Panc1 (cell line): ENCODE data around the gene PHC3.

Source experiments
- CTCF ChIP-seq: fragments of 450-650 bp; IDR thresholded peaks from 2 replicates; pipeline ENCODE4 v1.5.1; 2017; ENCODE audit warnings: mild to moderate bottlenecking
- POLR2AphosphoS5 ChIP-seq: IDR thresholded peaks from 2 replicates; pipeline ENCODE4 v1.6.1; 2012; ENCODE audit warnings: mild to moderate bottlenecking, low read depth, low read length, moderate library complexity
- REST ChIP-seq, 2 experiments: IDR thresholded peaks; 2 replicates each; pipeline ENCODE4 v1.6.1; 2011 to 2012; ENCODE audit warnings: low read depth in 2 of 2, control low read depth in 1 of 2, low read length in 1 of 2, mild to moderate bottlenecking in 1 of 2, moderate library complexity in 1 of 2; ENCODE audit not compliant: insufficient read depth in 1 of 2

- TF ChIP-seq CTCF (no peak), POLR2AphosphoS5 (no peak), REST (IDR thresholded peaks at IDR 0.05; ENCODE audit: insufficient read depth in 1 of 2, low read depth in 2 of 2, low read length in 1 of 2) (no peak)
Measured at GRCh38 chr3:170083343-170083742, 98.2 kb downstream of the PHC3 start.
